ENCODE results near the gene SORCS1. TPM values are rescaled to one million over a fixed set of nuclear protein-coding genes. Genes with fewer than 3 reads are reported as not detected.

SORCS1 gene
- total RNA-seq, 1 donor from 2014 or later: 0.12 TPM

GRCh38 chr10:106873770-106874603, 290.5 kb downstream of the SORCS1 start:
- ATAC-seq: no peak

DNA sequence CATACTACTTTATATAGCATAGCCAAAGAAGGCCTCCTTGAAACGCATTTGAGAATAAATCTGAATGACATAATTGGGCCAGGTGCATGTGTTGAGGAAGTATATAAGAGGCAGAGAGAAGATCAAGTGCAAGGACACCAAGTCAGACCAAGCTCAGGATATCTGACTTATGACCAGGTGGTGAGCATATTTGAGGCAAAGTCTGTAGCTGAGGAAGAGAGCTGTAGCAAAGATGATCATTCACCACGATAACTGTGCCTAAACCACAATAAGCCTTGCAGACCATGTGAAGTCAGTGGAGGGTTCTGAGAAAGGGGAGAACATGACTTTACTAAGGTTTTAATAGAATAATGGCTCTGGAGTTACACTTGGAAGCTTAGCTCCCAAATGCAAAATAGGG, 292.3 kb downstream of the SORCS1 start:
- no peak for ATAC-seq

DNA sequence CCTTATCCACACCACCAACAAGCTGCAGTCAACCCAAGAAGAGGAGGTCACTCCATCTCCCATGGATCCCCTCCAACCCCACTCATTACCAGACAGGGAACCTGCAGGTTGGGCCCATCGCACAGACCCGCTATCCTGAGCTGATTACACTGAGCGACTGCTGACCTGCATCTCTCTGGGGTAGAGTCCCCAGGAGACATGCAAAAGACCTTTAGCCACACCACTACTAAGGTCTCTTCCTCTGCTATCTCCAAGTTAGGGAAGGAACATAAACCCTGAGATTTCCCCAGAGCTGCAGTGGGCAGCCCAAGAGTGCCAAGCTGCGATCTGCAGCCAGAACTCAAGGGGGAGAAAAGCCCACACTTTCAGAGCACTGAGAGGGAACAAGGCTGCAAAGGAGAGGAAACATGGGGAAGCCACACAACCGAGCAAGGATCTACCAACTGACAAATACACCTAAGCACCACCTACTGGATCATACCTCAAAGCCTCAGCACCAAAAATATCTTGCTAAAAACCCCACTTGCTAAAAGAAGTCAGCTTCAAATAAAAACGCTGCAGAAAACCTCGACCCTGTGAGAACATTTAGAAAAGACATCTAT, 298.2 kb downstream of the SORCS1 start:
- no peak for ATAC-seq

DNA sequence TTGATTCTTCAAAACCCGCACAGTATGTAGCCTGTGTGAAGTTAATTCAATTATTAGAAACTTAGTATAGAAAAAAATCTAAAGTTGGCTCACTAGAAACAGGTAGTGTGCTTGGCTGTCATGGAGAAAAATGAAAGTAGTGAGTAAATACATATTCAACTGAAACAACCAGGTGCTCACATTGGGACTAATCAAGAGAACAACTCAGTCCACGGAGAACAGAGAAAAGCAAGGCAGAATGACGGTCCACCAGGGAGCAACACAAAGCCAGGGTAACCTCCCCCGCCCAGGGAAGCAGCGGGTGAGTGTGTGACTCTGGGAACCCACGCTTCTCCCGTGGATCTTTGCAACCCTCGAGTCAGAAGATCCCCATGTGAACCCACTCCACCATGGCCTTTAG, 300.5 kb downstream of the SORCS1 start:
- no peak for ATAC-seq

GRCh38 chr10:106863549-106863948, 301.0 kb downstream of the SORCS1 start:
- ATAC-seq: no peak

- no peak for ATAC-seq
Observed at GRCh38 chr10:106859892-106860652, 304.4 kb downstream of the SORCS1 start.

DNA sequence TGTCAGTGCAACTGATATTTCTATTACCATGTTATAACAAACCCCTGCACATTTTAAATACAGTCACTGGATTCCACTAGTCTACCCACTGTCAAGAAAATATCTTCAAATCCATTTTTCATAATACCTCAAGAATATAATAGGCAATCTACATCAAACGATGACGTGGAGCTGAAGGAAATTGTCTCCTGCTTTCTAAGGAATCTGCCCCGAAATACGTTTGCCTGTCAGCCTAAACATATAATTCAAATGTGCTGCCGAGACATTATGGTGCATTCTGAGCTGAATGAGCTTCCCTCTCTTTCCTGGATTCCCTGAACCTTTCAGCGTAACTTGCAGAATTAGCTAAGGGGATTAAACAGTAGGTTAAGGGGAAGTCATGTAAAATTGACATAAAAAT, 306.8 kb downstream of the SORCS1 start:
- no peak for ATAC-seq

- ATAC-seq: no peak
Observed at GRCh38 chr10:106857213-106857612, 307.3 kb downstream of the SORCS1 start.

- ATAC-seq: no peak
Observed at GRCh38 chr10:106836933-106837663, 327.4 kb downstream of the SORCS1 start.

- ATAC-seq: no peak
Observed at GRCh38 chr10:106832846-106833245, 331.7 kb downstream of the SORCS1 start.

DNA sequence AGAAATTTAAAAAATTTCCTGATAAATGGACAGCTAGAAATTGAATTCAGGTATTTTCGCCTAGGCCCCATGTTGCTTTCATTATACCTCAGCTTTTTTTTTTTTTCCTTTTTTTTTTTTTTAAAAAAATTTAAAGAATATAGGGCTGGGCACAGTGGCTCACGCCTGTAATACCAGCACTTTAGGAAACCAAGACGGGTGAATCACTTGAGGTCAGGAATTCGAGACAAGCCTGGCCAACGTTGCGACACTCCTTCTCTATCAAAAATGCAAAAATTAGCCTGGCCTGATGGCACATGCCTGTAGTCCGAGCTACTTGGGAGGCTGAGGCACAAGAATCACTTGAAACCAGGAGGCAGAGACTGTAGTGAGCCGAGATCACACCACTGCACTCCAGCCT, 334.0 kb downstream of the SORCS1 start:
- no peak for ATAC-seq

DNA sequence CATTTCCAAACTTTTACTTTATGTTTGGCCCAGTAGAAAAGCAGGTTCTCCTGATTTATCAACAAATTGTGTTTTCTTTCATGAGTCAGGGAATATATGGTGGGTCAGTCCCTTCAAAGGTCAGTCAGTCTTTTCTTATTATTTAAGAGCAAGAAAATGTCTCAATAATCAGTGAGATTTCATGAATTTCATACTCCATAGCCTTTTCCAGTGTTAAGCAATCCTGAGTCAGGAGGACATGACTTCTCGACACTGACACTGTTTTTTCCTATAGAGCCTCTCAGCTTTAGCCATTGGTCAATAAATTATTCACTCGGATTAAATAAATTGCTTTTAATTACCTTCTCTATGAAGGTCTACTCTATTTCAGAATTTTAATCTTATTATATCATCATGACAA, 334.5 kb downstream of the SORCS1 start:
- ATAC-seq: no peak

DNA sequence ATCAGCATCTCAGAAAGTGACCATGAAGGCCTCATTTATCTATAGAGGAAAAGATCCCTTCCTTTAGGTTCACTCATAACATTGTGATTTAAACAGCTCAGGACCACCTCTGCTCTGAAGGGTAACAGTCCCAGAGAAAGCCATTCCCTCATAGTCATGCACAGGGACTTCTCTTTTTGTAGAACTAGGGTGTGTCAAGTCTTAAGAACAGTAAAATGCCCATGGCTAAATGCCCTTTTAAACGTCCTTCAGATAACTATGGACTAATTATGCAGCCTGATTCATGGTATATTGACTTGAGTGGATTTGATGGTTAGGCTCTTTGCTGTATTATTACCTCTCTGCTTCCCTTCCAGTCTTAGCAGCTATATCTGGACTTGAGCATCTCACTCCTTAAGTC, 337.8 kb downstream of the SORCS1 start:
- no peak for ATAC-seq

DNA sequence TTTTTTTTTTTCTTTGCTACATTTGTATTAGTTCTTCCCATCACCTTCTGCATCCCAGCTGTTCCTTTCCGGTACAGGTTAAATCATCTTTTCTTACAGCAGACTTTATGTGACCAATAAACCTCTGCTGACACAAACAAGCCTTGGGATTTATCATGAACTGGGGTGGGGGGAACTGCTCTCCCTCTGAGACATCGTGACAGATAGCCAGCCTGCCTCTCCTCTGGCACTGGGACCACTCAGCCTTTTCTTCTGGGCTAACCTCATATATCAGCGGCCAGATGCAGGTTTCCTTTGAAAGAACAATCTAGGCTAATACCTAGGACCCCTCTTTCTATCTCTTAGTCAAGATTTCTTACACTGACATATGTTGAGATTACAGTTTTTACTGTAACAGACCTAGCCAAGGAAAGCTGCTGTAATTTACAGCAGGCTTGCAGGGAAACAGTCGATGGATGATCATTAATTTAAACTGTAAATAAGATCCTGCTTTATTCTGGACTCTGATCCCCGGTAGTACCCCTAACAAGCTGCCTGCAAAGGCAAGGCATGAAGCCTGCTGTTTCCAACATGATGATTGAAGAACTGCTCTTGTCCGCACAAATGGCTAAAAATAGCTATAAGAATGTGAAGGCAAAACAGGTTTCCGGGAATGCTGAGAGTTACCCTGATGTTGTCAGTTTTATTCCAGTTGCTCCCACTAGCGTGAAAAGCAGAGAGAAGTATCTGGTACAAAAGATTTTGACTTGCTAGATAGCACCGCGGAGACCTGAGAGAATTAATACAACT, 338.7 kb downstream of the SORCS1 start:
- no peak for ATAC-seq

DNA sequence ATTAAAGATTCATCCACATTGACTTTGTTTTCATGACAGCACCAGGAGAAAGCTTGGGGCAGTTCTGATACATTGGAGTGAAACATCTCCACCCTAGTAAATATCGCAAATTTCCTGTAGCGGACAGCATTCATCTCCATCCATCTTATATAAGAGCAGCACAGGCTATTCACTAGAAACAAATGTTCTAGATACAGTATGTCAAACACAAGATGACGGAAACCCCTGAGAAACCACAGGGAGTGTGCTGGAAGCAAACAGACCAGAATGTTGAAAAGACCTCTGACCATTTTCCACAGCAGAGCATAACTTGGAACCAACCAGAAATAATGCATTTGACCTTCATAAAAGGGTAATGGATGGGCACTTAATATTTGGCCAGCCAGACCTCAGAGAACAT, 343.9 kb downstream of the SORCS1 start:
- ATAC-seq: no peak

DNA sequence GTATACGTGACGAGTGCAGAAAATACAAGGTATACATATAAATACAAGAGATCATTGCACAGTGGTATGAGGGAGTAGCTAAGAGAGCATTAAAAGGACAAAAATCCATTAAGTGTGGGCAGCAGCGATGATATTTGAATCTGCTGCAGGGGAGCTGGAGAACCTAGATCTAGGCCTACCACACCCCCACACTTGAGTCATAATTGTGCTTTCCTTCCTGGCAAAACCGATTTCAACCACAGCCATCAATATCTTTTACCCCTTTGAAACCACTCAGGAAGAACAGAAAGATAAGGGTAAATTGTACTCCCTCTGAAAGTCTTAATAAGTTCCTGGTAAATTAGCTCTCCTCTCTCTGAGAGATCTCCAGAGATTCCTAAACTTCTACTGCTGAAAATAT, 345.0 kb downstream of the SORCS1 start:
- no peak for ATAC-seq

DNA sequence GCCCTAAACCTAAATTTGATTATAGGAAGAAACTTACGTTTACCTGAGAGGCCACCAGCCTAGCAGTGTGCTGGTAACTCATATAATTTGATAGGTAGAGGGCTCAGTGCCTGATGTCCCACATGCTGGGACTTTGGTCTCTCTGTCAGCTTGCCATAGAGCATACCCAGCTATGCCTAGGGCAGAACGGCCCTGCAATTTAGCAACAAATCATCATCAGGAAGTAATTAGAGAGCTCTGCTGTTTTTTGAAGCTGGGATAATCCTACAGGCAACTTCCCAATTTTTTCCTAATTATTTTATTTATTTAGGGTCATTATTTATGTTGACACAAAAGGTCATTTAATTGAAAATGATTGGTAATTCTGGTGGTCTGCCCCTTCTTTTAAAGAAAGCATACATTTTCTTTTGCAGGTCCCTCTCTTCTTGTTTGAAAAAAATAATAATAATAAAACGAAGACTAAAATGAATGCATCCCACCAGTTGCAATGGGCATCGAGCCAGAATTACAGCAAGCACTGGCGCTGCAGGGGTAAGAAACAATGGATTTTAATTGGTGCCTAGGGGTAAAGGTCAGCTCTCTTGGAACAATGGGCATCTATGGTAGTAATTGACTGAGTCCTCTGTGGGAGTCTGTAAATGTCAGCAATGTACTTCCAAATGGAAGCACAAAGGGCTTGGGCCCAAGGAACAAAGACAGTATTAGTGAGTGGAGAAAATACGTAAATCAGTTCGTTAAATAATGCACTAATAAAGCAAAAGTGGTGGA, 348.0 kb downstream of the SORCS1 start:
- ATAC-seq: no peak

- no peak for ATAC-seq
Observed at GRCh38 chr10:106815427-106816043, 349.0 kb downstream of the SORCS1 start.

GRCh38 chr10:106804992-106805582, 359.4 kb downstream of the SORCS1 start:
- ATAC-seq: no peak

- ATAC-seq: no peak
Observed at GRCh38 chr10:106802949-106803348, 361.6 kb downstream of the SORCS1 start.

Data from esophagus mucosa (tissue), 1 donor.